Right atrium auricular region (tissue), 2 donors: ENCODE measurements around the gene BAG5. TPM values are rescaled to one million over a fixed set of nuclear protein-coding genes. Genes with fewer than 3 reads are reported as not detected.

ENCODE experiments used
- DNase-seq: peaks from one replicate; pipeline ENCODE4 v3.0.0-alpha.2; 2019; ENCODE audit warnings: low spot score
- H3K27ac ChIP-seq, 2 donors: fragments of 200-600 bp; sonication (generic); 1 replicate in 1 of 2; 2 replicates in 1 of 2; pipeline ENCODE4 v1.5.1; 2016 to 2019
- H3K27me3 ChIP-seq, 2 donors: fragments of 200-600 bp; sonication (generic); one replicate each; pipeline versions ENCODE4 v1.5.1 to v1.6.0; 2017 to 2019
- H3K36me3 ChIP-seq: fragments of 200-600 bp; sonication (generic); one replicate; pipeline ENCODE4 v1.5.1; 2016
- H3K4me1 ChIP-seq, 2 donors: fragments of 200-600 bp; sonication (generic); one replicate each; pipeline versions ENCODE4 v1.5.1 to v1.6.0; 2017 to 2019
- H3K4me3 ChIP-seq, 2 donors: fragments of 200-600 bp; sonication (generic); 1 replicate in 1 of 2; 2 replicates in 1 of 2; pipeline ENCODE4 v1.5.1; 2017 to 2019; ENCODE audit warnings: mild to moderate bottlenecking in 1 of 2, moderate library complexity in 1 of 2
- H3K9me3 ChIP-seq, 2 donors: fragments of 200-600 bp; sonication (generic); one replicate each; pipeline ENCODE4 v1.5.1; 2019
- CTCF ChIP-seq, 2 donors: fragments of 200-600 bp; sonication (generic); IDR thresholded peaks; one replicate each; pipeline ENCODE4 v1.5.1; 2019; ENCODE audit warnings: antibody characterized with exemption in 2 of 2
- total RNA-seq, 2 donors: library from RNA; depleted of rRNA; stranded (reverse); fragments of >200 nt; gene quantifications; one replicate each; pipeline ENCODE4 v1.1.0, GENCODE V29; 2016

Gene BAG5
- total RNA-seq, 2 donors from 2014 or later = 16.1 to 17.7 TPM

DNA sequence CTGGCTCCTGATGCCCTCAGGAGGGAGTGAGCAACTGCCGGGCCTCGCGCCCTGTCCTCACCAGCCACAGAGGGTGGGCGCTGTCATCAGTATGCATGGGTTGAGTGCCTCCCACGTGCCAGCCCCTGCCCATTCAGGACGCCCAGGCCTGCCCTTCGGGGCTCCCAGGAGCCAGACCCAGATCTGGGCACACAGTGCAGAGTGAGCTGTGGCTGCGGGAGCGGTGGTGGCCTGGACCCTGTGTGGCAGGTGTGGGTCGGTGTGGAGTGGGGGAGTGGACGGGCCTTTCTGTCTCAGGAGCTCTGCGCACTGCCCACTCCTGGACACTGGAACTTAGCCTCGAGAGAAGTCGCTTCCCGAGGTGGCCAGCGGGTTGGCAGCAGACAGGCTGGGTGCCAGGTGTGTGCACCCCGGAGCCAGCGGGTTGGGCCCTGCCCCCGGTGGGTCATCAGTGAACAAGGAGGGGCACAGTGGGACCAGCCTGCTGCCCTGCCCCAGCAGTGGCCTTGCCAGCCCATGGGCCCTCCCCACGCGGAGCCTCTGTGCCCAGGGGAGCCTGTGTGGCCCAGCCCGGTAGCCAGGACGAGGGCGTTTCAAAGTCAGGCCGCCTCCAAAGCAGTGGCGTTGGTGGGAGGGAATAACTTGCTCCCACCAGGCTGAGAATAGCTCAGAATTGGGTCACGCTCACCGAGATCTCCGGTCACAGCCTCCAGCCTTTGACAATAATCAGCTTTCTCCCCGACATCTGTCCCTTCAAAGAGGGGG, 24.0 kb downstream of the BAG5 start:
- Histone ChIP-seq H3K36me3 (peaks cover 3% of the 10 kb centered on the region), H3K4me3 (no peak overlapping the region), H3K4me1 (peaks cover 0 to 53% of the 10 kb centered on the region in 2 donors), H3K27me3 (no peaks in the 10 kb centered on the region), H3K9me3 (no peaks in the 10 kb centered on the region), H3K27ac (peak overlapping the region; percentile 74 to 78)
- no peak for DNase-seq
- TF ChIP-seq CTCF (IDR thresholded peaks at IDR 0.05) = no peak

GRCh38 chr14:103537175-103537990, 25.1 kb downstream of the BAG5 start:
- Histone ChIP-seq H3K9me3 (no peaks in the 10 kb centered on the region), H3K27me3 (no peaks in the 10 kb centered on the region), H3K27ac (peak overlapping the region in 1 of 2 donors; percentile 48), H3K4me3 (no peak overlapping the region), H3K4me1 (peaks cover 0 to 42% of the 10 kb centered on the region in 2 donors), H3K36me3 (peaks cover 7% of the 10 kb centered on the region)
- no peak for DNase-seq
- TF ChIP-seq CTCF (IDR thresholded peaks at IDR 0.05) = no peak

- no peak for DNase-seq
- Histone ChIP-seq H3K4me3 (no peak overlapping the region), H3K36me3 (peaks cover 7% of the 10 kb centered on the region), H3K4me1 (peaks cover 0 to 35% of the 10 kb centered on the region in 2 donors), H3K27me3 (no peaks in the 10 kb centered on the region), H3K27ac (no peak overlapping the region), H3K9me3 (no peaks in the 10 kb centered on the region)
- no peak for TF ChIP-seq CTCF (IDR thresholded peaks at IDR 0.05)
These were observed 25.8 kb downstream of the BAG5 start for GRCh38 chr14:103536693-103537092.

- H3K27ac ChIP-seq = peak overlapping the region in 1 of 2 donors; percentile 21
- H3K27me3 ChIP-seq = no peaks in the 10 kb centered on the region
- DNase-seq = no peak
- H3K4me3 ChIP-seq = no peak overlapping the region
- peaks cover 7% of the 10 kb centered on the region for H3K36me3 ChIP-seq
- H3K9me3 ChIP-seq = no peaks in the 10 kb centered on the region
- TF ChIP-seq CTCF (IDR thresholded peaks at IDR 0.05) = no peak
- H3K4me1 ChIP-seq = peaks cover 0 to 31% of the 10 kb centered on the region in 2 donors
These were observed 26.4 kb downstream of the BAG5 start for GRCh38 chr14:103535891-103536565.

GRCh38 chr14:103535081-103535890, 27.2 kb downstream of the BAG5 start:
- H3K9me3 ChIP-seq = no peaks in the 10 kb centered on the region
- TF ChIP-seq CTCF (IDR thresholded peaks at IDR 0.05) = no peak
- peaks cover 0 to 31% of the 10 kb centered on the region in 2 donors for H3K4me1 ChIP-seq
- no peak overlapping the region for H3K4me3 ChIP-seq
- peak overlapping the region in 1 of 2 donors; percentile 21 for H3K27ac ChIP-seq
- peaks cover 7% of the 10 kb centered on the region for H3K36me3 ChIP-seq
- no peaks in the 10 kb centered on the region for H3K27me3 ChIP-seq
- no peak for DNase-seq
